ENCODE data around the gene USP13. TPM values are rescaled to one million over a fixed set of nuclear protein-coding genes. Genes with fewer than 3 reads are reported as not detected.

Gene USP13
- total and polyA plus RNA-seq, 2 experiments from 2014 or later: 30.6 to 31.1 TPM

DNA sequence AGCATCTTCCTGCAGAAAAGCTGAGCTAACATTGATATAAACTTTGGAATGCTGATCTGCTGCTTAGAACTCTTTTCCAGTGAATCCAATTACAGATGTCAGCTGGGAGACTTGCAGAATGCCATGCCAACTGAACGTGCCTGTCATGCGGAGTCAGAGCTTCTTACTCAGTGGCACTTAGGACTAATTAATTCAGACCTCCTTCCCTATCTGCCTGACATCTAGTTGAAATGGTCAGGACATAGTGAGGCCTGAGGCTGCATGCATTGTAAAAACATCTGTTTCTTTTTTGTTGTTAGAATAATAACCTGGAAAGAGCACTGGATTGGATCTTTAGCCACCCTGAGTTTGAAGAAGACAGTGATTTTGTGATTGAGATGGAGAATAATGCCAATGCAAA lies 112.6 kb downstream of the USP13 start:
- Histone ChIP-seq H3K36me3 (peaks cover 47% of the 10 kb centered on the region), H3K27me3 (no peaks in the 10 kb centered on the region), H3K27ac (no peak overlapping the region), H3K4me3 (no peak overlapping the region), H3K9me3 (ENCODE audit: low read depth) (no peaks in the 10 kb centered on the region), H3K4me1 (ENCODE audit: low read depth) (no peaks in the 10 kb centered on the region)
- TF ChIP-seq, protein P1, sequence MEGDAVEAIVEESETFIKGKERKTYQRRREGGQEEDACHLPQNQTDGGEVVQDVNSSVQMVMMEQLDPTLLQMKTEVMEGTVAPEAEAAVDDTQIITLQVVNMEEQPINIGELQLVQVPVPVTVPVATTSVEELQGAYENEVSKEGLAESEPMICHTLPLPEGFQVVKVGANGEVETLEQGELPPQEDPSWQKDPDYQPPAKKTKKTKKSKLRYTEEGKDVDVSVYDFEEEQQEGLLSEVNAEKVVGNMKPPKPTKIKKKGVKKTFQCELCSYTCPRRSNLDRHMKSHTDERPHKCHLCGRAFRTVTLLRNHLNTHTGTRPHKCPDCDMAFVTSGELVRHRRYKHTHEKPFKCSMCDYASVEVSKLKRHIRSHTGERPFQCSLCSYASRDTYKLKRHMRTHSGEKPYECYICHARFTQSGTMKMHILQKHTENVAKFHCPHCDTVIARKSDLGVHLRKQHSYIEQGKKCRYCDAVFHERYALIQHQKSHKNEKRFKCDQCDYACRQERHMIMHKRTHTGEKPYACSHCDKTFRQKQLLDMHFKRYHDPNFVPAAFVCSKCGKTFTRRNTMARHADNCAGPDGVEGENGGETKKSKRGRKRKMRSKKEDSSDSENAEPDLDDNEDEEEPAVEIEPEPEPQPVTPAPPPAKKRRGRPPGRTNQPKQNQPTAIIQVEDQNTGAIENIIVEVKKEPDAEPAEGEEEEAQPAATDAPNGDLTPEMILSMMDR (IDR thresholded peaks at IDR 0.05; ENCODE audit: low read depth, low read length): no peak
- no peak for DNase-seq (ENCODE audit: low read depth in 1 of 2, low spot score in 1 of 2)

DNA sequence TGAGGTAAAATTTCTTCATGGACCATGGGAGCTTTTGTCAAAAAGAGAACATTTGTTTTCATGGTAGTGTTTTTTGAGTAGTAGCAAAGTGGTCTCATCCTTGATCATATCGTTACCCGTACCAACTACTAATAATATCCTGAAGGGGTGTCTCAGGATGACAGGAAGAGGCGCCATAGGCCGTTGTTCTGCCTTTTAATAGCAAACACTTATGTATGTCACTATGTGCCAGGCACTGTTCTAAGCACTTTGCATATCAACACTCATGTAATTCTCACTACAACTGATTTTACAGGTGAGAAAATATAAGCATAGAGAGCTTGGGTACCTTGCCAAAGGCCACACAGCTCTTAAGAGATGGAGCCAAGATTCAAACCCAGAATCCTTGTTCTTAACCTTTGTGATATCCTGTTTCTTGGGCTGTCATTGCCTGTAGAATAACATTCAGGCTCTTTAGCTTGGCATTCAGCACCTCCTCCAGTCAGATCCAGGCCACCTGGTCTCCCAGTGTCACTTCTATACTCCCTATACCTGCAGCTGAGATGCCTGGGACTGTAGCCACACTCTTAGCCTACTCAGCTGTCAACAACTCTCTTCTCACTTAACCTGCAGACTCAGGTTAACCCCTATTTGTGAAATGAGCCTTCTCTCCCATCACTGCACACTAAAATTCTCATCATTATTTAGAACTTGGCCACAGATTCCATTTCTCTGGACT lies 113.7 kb downstream of the USP13 start:
- Histone ChIP-seq H3K4me3 (no peak overlapping the region), H3K36me3 (peaks cover 40% of the 10 kb centered on the region), H3K27me3 (no peaks in the 10 kb centered on the region), H3K9me3 (ENCODE audit: low read depth) (no peaks in the 10 kb centered on the region), H3K27ac (no peak overlapping the region), H3K4me1 (ENCODE audit: low read depth) (peaks cover 2% of the 10 kb centered on the region)
- TF ChIP-seq, protein P1 (IDR thresholded peaks at IDR 0.05; ENCODE audit: low read depth, low read length): no peak
- no peak for DNase-seq (ENCODE audit: low read depth in 1 of 2, low spot score in 1 of 2)

DNA sequence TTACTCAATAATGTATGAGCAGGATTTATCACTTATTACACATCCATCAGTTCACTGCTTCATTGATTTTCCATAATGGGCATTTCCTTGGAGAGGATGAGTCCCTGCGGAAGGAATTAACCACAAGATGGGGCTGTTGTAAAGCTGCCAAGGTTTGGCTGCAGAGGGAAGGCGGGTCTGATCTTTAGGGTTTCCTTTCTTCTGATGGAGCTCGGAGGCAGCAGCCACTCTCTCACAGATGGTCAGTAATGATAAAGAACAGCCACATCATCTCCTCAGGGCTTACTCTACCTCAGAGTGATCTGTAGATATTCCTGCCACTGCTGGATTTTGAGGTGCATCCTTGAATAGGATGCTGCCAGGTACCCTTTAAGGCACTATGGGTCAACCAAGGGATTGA lies 115.2 kb downstream of the USP13 start:
- peaks cover 28% of the 10 kb centered on the region for H3K36me3 ChIP-seq
- H3K4me3 ChIP-seq: no peak overlapping the region
- DNase-seq (ENCODE audit: low read depth in 1 of 2, low spot score in 1 of 2): peak; percentile 51 to 69
- no peaks in the 10 kb centered on the region for H3K9me3 ChIP-seq (ENCODE audit: low read depth)
- no peak overlapping the region for H3K27ac ChIP-seq
- TF ChIP-seq, protein P1 (IDR thresholded peaks at IDR 0.05; ENCODE audit: low read depth, low read length): peak; percentile 69
- peaks cover 11% of the 10 kb centered on the region for H3K4me1 ChIP-seq (ENCODE audit: low read depth)
- H3K27me3 ChIP-seq: no peaks in the 10 kb centered on the region

DNA sequence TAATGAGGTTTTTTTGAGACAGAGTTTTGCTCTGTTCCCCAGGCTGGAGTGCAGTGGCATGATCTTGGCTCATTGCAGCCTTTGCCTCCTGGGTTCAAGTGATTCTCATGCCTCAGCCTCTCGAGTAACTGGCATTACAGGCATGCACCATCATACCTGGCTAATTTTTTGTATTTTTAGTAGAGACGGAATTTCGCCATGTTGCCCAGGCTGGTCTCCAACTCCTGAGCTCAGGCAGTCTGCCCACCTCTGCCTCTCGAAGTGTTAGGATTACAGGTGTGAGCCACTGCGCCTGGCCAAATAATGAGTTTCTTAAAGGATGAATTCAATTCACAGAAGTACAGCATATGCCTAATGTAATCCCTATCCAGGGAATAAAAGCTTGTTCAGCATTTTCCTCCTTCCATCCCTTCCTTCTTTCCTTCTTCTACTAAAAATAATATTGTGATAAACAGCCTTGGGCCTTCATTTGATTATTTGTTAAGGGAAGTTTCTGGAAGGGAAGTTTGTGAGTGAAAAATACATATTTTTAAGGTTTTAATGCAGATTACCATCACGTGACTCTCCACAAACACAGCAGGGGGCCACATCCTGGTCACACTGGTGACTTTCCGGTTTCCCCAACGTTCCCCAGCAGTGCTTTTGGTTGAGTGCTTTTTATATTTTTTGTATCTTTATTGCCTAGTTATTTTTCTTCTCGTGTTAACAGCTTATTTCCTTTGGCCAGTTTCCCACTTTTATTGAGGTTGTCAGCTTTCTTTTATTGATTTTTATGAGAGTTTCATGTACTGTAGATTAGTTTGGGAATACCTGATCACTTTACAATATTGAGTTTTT lies 116.8 kb downstream of the USP13 start:
- no peak overlapping the region for H3K27ac ChIP-seq

DNA sequence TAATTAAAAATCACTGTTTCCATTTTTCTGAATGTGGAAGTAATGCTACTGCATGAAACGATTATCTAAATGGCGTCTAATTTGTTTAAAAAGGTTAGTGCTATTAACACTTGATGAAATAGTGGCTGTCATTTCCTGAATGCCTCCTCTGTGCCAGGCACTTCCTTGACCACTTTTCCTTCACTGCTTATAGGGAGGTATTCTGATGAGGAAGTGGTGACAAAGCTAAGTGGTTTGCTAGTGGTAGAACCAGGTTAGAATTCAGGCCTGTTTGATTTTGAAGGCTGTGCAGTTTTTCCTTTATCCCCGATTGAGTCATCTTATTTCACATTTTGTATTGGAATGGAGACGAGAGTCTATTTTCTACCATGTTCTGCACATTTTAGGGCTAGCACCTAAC lies 119.0 kb downstream of the USP13 start:
- no peaks in the 10 kb centered on the region for H3K9me3 ChIP-seq (ENCODE audit: low read depth)
- peak in 1 of 2 donors; percentile 55 for DNase-seq (ENCODE audit: low read depth in 1 of 2, low spot score in 1 of 2)
- H3K27me3 ChIP-seq: no peaks in the 10 kb centered on the region
- H3K36me3 ChIP-seq: peaks cover 8% of the 10 kb centered on the region
- H3K4me3 ChIP-seq: no peak overlapping the region
- H3K4me1 ChIP-seq (ENCODE audit: low read depth): peaks cover 11% of the 10 kb centered on the region
- TF ChIP-seq, protein P1 (IDR thresholded peaks at IDR 0.05; ENCODE audit: low read depth, low read length): no peak
- no peak overlapping the region for H3K27ac ChIP-seq

More for the DNA sequence above, 116.8 kb downstream of the USP13 start:
- TF ChIP-seq, protein P1 (IDR thresholded peaks at IDR 0.05; ENCODE audit: low read depth, low read length): no peak
- H3K36me3 ChIP-seq: peaks cover 22% of the 10 kb centered on the region
- H3K9me3 ChIP-seq (ENCODE audit: low read depth): no peaks in the 10 kb centered on the region
- H3K27me3 ChIP-seq: no peaks in the 10 kb centered on the region
- peaks cover 11% of the 10 kb centered on the region for H3K4me1 ChIP-seq (ENCODE audit: low read depth)
- no peak for DNase-seq (ENCODE audit: low read depth in 1 of 2, low spot score in 1 of 2)
- no peak overlapping the region for H3K4me3 ChIP-seq
